PC-3 (cell line): ENCODE data around the gene PTPRF. TPM values are rescaled to one million over a fixed set of nuclear protein-coding genes. Genes with fewer than 3 reads are reported as not detected.

Source experiments
- ATAC-seq: fragments of 200-7000 bp; cut with Tn5 transposase; 2 replicates; pipeline ENCODE4 v1.9.1; 2020; ENCODE audit warnings: mild to moderate bottlenecking, moderate library complexity
- BruUV-seq: library from RNA; stranded (reverse); fragments of 400-500 nt; replicated peaks from 2 replicates; lab custom pipeline; 2021; lab: Mats Ljungman, UMichigan
- CTCF ChIA-PET: fragments of 300-600 bp; sonication (Branson Sonifier 250); formaldehyde crosslinking; loops from one replicate; lab custom pipeline; 2022; ENCODE audit warnings: antibody characterized with exemption; lab: Charles Lee
- POLR2A ChIA-PET: fragments of 300-600 bp; sonication (Branson Sonifier 250); formaldehyde crosslinking; loops from one replicate; lab custom pipeline; 2022; ENCODE audit warnings: antibody characterized with exemption; ENCODE audit not compliant: unreplicated experiment; lab: Charles Lee
- DNase-seq: peaks from one replicate; pipeline ENCODE4 v3.0.0-alpha.2; 2015
- H2AFZ ChIP-seq: fragments of 300-600 bp; sonication (generic); 2 replicates; pipeline ENCODE4 v1.6.0; 2016; ENCODE audit warnings: antibody characterized with exemption, low read length
- H3F3A ChIP-seq: fragments of 300-600 bp; sonication (generic); one replicate; pipeline ENCODE4 v1.6.0; 2017; ENCODE audit warnings: antibody characterized with exemption, low read length, control low read depth, mild to moderate bottlenecking; ENCODE audit not compliant: unreplicated experiment
- H3K27ac ChIP-seq: fragments of 300-600 bp; sonication (generic); 2 replicates; pipeline ENCODE4 v1.5.1; 2016; ENCODE audit warnings: mild to moderate bottlenecking, low read length
- H3K27me3 ChIP-seq: fragments of 300-600 bp; sonication (generic); 2 replicates; pipeline ENCODE4 v1.6.1; 2016; ENCODE audit warnings: low read length, mixed read lengths
- H3K36me3 ChIP-seq: fragments of 300-600 bp; sonication (generic); 2 replicates; pipeline ENCODE4 v1.6.1; 2016; ENCODE audit warnings: low read depth, mixed run types, low read length, mixed read lengths
- H3K4me1 ChIP-seq: fragments of 300-600 bp; sonication (generic); 2 replicates; pipeline ENCODE4 v1.5.1; 2016; ENCODE audit warnings: low read length; ENCODE audit not compliant: insufficient read depth
- H3K4me2 ChIP-seq: fragments of 300-600 bp; sonication (generic); 2 replicates; pipeline ENCODE4 v1.6.0; 2016; ENCODE audit warnings: low read length
- H3K4me3 ChIP-seq: fragments of 300-600 bp; sonication (generic); 2 replicates; pipeline ENCODE4 v1.5.1; 2016; ENCODE audit warnings: mild to moderate bottlenecking, low read length, mixed read lengths
- H3K79me2 ChIP-seq: fragments of 300-600 bp; sonication (generic); 2 replicates; pipeline ENCODE4 v1.6.1; 2017; ENCODE audit warnings: low read length, mixed read lengths
- H3K9ac ChIP-seq: fragments of 300-600 bp; sonication (generic); 2 replicates; pipeline ENCODE4 v1.6.0; 2016; ENCODE audit warnings: mild to moderate bottlenecking, low read length
- H3K9me2 ChIP-seq: fragments of 300-600 bp; sonication (generic); replicated peaks from 2 replicates; pipeline ENCODE4 v1.6.1; 2016; ENCODE audit warnings: mixed run types, low read length, mixed read lengths
- H3K9me3 ChIP-seq: fragments of 300-600 bp; sonication (generic); 2 replicates; pipeline ENCODE4 v1.6.1; 2016; ENCODE audit warnings: low read length, mixed read lengths
- H4K20me1 ChIP-seq: fragments of 300-600 bp; sonication (generic); 2 replicates; pipeline ENCODE4 v1.6.1; 2016; ENCODE audit warnings: low read length, mixed read lengths
- CTCF ChIP-seq: fragments of 300-600 bp; sonication (generic); conservative IDR thresholded peaks from 2 replicates; pipeline ENCODE4 v1.5.1; 2017; ENCODE audit warnings: antibody characterized with exemption, low read depth, mild to moderate bottlenecking, low read length
- EZH2 ChIP-seq: fragments of 300-600 bp; sonication (generic); IDR thresholded peaks from one replicate; pipeline ENCODE4 v1.6.1; 2017; ENCODE audit warnings: antibody characterized with exemption, mild to moderate bottlenecking, low read length; ENCODE audit not compliant: unreplicated experiment
- EZH2phosphoT487 ChIP-seq: fragments of 300-600 bp; sonication (generic); IDR thresholded peaks from 2 replicates; pipeline ENCODE4 v1.6.1; 2018; ENCODE audit warnings: mild to moderate bottlenecking, antibody characterized with exemption, low read length, borderline replicate concordance
- intact Hi-C: fragments of 100-400 bp; cut with micrococcal nuclease; formaldehyde crosslinking; loops from 2 replicates; pipeline ENCODE4 v1.9.0; 2023
- total RNA-seq: library from RNA; depleted of rRNA; stranded (reverse); fragments of >200 nt; gene quantifications from 2 replicates; pipeline ENCODE4 v1.2.3, GENCODE V29; 2014

PTPRF gene
- total RNA-seq, 1 experiment from 2014 or later = 67.4 TPM

DNA sequence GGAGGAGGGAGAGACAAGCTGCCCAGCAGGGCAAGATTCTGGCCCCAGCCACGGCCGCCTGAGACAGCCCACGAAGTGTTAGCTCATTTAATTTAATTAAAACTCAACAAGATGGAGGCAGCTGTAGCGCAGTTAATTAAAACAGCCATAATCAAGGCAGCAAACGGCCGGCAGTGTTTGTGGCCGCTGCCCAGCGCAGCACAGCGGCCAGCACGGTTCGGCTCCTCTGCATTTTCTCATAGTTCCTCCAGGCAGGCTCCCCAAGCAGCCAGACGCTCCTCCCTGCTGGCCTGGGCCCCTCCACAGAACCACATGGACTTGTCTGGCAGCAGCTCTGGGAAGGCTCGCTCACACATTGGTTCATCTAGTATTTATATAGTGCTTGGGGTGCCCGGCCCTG, 40.0 kb downstream of the PTPRF start:
- no peak overlapping the region for H3K9ac ChIP-seq
- ChIA-PET CTCF (no interaction called here), POLR2A (no interaction called here)
- no peaks in the 10 kb centered on the region for H3K9me3 ChIP-seq
- no peak for ATAC-seq
- H3K36me3 ChIP-seq = peaks cover 14% of the 10 kb centered on the region
- H3K4me2 ChIP-seq = no peak overlapping the region
- DNase-seq = no peak
- no peaks in the 10 kb centered on the region for H3K79me2 ChIP-seq
- H3K4me1 ChIP-seq = no peaks in the 10 kb centered on the region
- no peak overlapping the region for H2AFZ ChIP-seq
- no TSS peak for BruUV-seq
- intact Hi-C loops = no loop called here
- no peaks in the 10 kb centered on the region for H4K20me1 ChIP-seq
- no peaks in the 10 kb centered on the region for H3K27me3 ChIP-seq
- no peaks in the 10 kb centered on the region for H3K9me2 ChIP-seq
- H3F3A ChIP-seq = no peaks in the 10 kb centered on the region
- no peak overlapping the region for H3K4me3 ChIP-seq
- H3K27ac ChIP-seq = no peak overlapping the region
- TF ChIP-seq EZH2phosphoT487 (no peak), CTCF (no peak)

DNA sequence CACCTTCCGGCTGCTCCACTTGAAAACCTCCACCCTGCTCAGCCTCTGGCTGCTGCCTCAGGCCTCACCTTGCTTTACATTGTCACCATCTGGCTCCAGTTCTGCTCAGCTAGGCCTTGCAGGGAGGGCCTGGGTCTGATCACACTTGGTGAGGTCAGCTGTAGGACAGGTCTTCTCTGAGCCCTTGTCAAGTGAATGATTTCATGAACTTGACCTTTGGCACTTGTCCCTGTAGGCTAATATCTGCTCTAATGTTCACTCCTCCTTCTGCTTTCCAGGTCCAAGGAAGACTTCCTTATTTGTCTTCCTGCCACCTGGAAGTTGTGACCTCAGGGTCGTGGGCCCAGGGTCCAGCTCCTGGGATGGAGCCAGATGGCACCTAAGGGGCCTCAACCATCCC, 41.4 kb downstream of the PTPRF start:
- Histone ChIP-seq H3F3A (no peaks in the 10 kb centered on the region), H3K9me3 (no peaks in the 10 kb centered on the region), H3K79me2 (no peaks in the 10 kb centered on the region), H4K20me1 (no peaks in the 10 kb centered on the region), H3K27me3 (no peaks in the 10 kb centered on the region), H2AFZ (no peak overlapping the region), H3K9ac (no peak overlapping the region), H3K27ac (no peak overlapping the region), H3K4me2 (no peak overlapping the region), H3K36me3 (peaks cover 21% of the 10 kb centered on the region), H3K9me2 (no peaks in the 10 kb centered on the region), H3K4me3 (no peak overlapping the region), H3K4me1 (no peaks in the 10 kb centered on the region)
- intact Hi-C loops = no loop called here
- DNase-seq (no peak), ATAC-seq (no peak)
- TF ChIP-seq EZH2 (no peak), EZH2phosphoT487 (no peak), CTCF (no peak)
- ChIA-PET POLR2A (no interaction called here), CTCF (no interaction called here)
- no TSS peak for BruUV-seq

DNA sequence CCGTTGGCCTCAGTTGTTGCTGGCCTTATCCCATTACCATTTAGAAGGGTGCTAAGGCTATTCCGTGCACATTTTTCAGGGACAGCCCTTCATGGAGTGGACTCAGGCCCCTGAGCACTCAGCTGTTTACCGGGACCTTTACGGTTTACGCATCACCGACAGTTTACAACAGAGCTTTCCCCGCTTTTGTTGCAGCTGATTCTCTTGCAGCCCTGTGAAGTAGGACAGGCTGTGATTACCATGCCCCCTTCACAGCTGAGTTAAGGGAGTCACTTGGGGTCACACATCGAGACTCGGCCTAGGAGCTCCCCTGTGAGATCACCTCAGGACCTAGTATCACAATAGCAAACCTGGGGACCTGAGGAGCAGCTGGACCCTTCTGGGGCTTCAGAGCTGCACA, 41.9 kb downstream of the PTPRF start:
- ATAC-seq (no peak), DNase-seq (no peak)
- no TSS peak for BruUV-seq
- H3K79me2 ChIP-seq = no peaks in the 10 kb centered on the region
- H3F3A ChIP-seq = no peaks in the 10 kb centered on the region
- no peak overlapping the region for H3K4me3 ChIP-seq
- H3K9me3 ChIP-seq = no peaks in the 10 kb centered on the region
- POLR2A ChIA-PET = no interaction called here
- H4K20me1 ChIP-seq = no peaks in the 10 kb centered on the region
- H3K27ac ChIP-seq = no peak overlapping the region
- intact Hi-C loops = no loop called here
- no peak overlapping the region for H3K9ac ChIP-seq
- H3K36me3 ChIP-seq = peaks cover 21% of the 10 kb centered on the region
- H3K4me2 ChIP-seq = no peak overlapping the region
- H3K9me2 ChIP-seq = no peaks in the 10 kb centered on the region
- CTCF ChIA-PET = no interaction called here
- H3K4me1 ChIP-seq = no peaks in the 10 kb centered on the region
- TF ChIP-seq CTCF (no peak), EZH2phosphoT487 (no peak), EZH2 (no peak)
- no peaks in the 10 kb centered on the region for H3K27me3 ChIP-seq
- no peak overlapping the region for H2AFZ ChIP-seq
